HCT116 (cell line): ENCODE data around the gene PRKN. TPM values are rescaled to one million over a fixed set of nuclear protein-coding genes. Genes with fewer than 3 reads are reported as not detected.

Source experiments
- ATAC-seq: fragments of 200-7000 bp; cut with Tn5 transposase; 2 replicates; pipeline ENCODE4 v1.9.1; 2020; ENCODE audit warnings: mild to moderate bottlenecking, moderate library complexity
- BruUV-seq: library from RNA; stranded (reverse); fragments of 400-500 nt; replicated peaks from 2 replicates; lab custom pipeline; 2021; lab: Mats Ljungman, UMichigan
- CTCF ChIA-PET: fragments of 300-600 bp; sonication (Branson Sonifier 250); formaldehyde crosslinking; loops from one replicate; lab custom pipeline; 2021; ENCODE audit warnings: antibody characterized with exemption; lab: Charles Lee
- POLR2A ChIA-PET: fragments of 300-600, 350-600 bp; sonication (Branson Sonifier 250); formaldehyde crosslinking; loops from one replicate; lab custom pipeline; 2021; ENCODE audit warnings: antibody characterized with exemption; lab: Charles Lee
- RAD21 ChIA-PET, 2 experiments: fragments of 300-600 bp; sonication (Branson Sonifier 250); formaldehyde crosslinking; loops; one replicate each; lab custom pipeline; 2023; ENCODE audit warnings: low total read pairs in 2 of 2; ENCODE audit not compliant: uncharacterized antibody in 2 of 2, unreplicated experiment in 2 of 2, low non-redundant PET in 1 of 2; lab: Charles Lee
- DNase-seq: peaks from one replicate; pipeline ENCODE4 v3.0.0-alpha.2; 2010; ENCODE audit warnings: low read depth, low spot score
- H2AFZ ChIP-seq: fragments of 200-600 bp; shearing (Covaris generic), sonication (generic); 2 replicates; pipeline ENCODE4 v1.6.1; 2017; ENCODE audit warnings: low read depth, mixed run types, mixed read lengths, antibody characterized with exemption, low read length; ENCODE audit not compliant: poor library complexity, severe bottlenecking
- H3K27ac ChIP-seq: 2 replicates; pipeline ENCODE4 v1.5.1; 2012; ENCODE audit warnings: low read depth, low read length
- H3K27me3 ChIP-seq: fragments of 200-600 bp; sonication (generic); 2 replicates; pipeline ENCODE4 v1.6.1; 2016; ENCODE audit warnings: mixed run types, low read length, mixed read lengths; ENCODE audit not compliant: insufficient read depth
- H3K36me3 ChIP-seq, 2 experiments: fragments of 200-500 bp in 1 of 2; fragments of 200-600 bp in 1 of 2; sonication (Bioruptor generic) in 1 of 2; sonication (generic) in 1 of 2; 2 replicates each; pipeline versions ENCODE4 v1.5.1 to v1.6.1; 2014 to 2016; ENCODE audit warnings: low read length in 2 of 2, inconsistent platforms in 1 of 2, mixed read lengths in 1 of 2, mixed run types in 1 of 2; ENCODE audit not compliant: insufficient read depth in 2 of 2, control insufficient read depth in 1 of 2
- H3K4me1 ChIP-seq, 2 experiments: fragments of 200-600 bp in 1 of 2; sonication (generic) in 1 of 2; 2 replicates each; pipeline versions ENCODE4 v1.5.1 to v1.6.1; 2012 to 2017; ENCODE audit warnings: low read length in 2 of 2, inconsistent platforms in 1 of 2, mild to moderate bottlenecking in 1 of 2, mixed read lengths in 1 of 2, mixed run types in 1 of 2, moderate library complexity in 1 of 2; ENCODE audit not compliant: insufficient read depth in 2 of 2, control insufficient read depth in 1 of 2
- H3K4me2 ChIP-seq: fragments of 200-600 bp; sonication (generic); 2 replicates; pipeline ENCODE4 v1.6.1; 2017; ENCODE audit warnings: mixed run types, low read length, mixed read lengths
- H3K4me3 ChIP-seq, 2 experiments: fragments of 200-600 bp in 1 of 2; sonication (generic) in 1 of 2; replicated peaks in 1 of 2; 2 replicates each; pipeline ENCODE4 v1.5.1; 2011 to 2016; ENCODE audit warnings: low read length in 2 of 2, control low read depth in 1 of 2, low read depth in 1 of 2, mild to moderate bottlenecking in 1 of 2, mixed read lengths in 1 of 2, mixed run types in 1 of 2
- H3K79me2 ChIP-seq: fragments of 200-600 bp; sonication (generic); 2 replicates; pipeline ENCODE4 v1.6.1; 2017; ENCODE audit warnings: mild to moderate bottlenecking, mixed run types, low read length, moderate library complexity, mixed read lengths; ENCODE audit not compliant: insufficient read depth
- H3K9ac ChIP-seq: fragments of 200-600 bp; sonication (generic); 2 replicates; pipeline ENCODE4 v1.6.1; 2016; ENCODE audit warnings: low read length, mixed read lengths
- H3K9me2 ChIP-seq: fragments of 200-600 bp; sonication (generic), shearing (Covaris generic); 2 replicates; pipeline ENCODE4 v1.6.1; 2017; ENCODE audit warnings: mixed run types, mild to moderate bottlenecking, moderate library complexity; ENCODE audit not compliant: insufficient read depth
- H3K9me3 ChIP-seq, 2 experiments: fragments of 200-500 bp in 1 of 2; fragments of 200-600 bp in 1 of 2; sonication (Bioruptor generic) in 1 of 2; sonication (generic) in 1 of 2; 2 replicates each; pipeline ENCODE4 v1.6.1; 2014 to 2017; ENCODE audit warnings: low read length in 2 of 2, mixed read lengths in 2 of 2, inconsistent platforms in 1 of 2, low read depth in 1 of 2, mild to moderate bottlenecking in 1 of 2, mixed run types in 1 of 2, moderate library complexity in 1 of 2; ENCODE audit not compliant: control insufficient read depth in 1 of 2, insufficient read depth in 1 of 2
- H4K20me1 ChIP-seq: fragments of 200-600 bp; sonication (generic), shearing (Covaris generic); 2 replicates; pipeline ENCODE4 v1.6.1; 2017; ENCODE audit warnings: mixed run types, mild to moderate bottlenecking, moderate library complexity; ENCODE audit not compliant: insufficient read depth
- ATF3 ChIP-seq: IDR thresholded peaks from 2 replicates; pipeline ENCODE4 v1.6.1; 2012
- CTCF ChIP-seq, 3 experiments: fragments of 200-600 bp in 1 of 3; sonication (generic) in 1 of 3; IDR thresholded peaks in 2 of 3; conservative IDR thresholded peaks in 1 of 3; 2 replicates each; pipeline ENCODE4 v1.5.1; 2012 to 2017; ENCODE audit warnings: low read depth in 2 of 3, low read length in 2 of 3, antibody characterized with exemption in 1 of 3, borderline replicate concordance in 1 of 3, control low read depth in 1 of 3, mild to moderate bottlenecking in 1 of 3, mixed read lengths in 1 of 3, mixed run types in 1 of 3, moderate library complexity in 1 of 3; ENCODE audit not compliant: insufficient read depth in 1 of 3
- EGR1 ChIP-seq: IDR thresholded peaks from 2 replicates; pipeline ENCODE4 v1.6.1; 2012; ENCODE audit warnings: low read depth
- EZH2 ChIP-seq: fragments of 200-600 bp; sonication (generic); IDR thresholded peaks from 2 replicates; pipeline ENCODE4 v1.6.1; 2017; ENCODE audit warnings: antibody characterized with exemption, mixed run types
- JUND ChIP-seq: IDR thresholded peaks from 2 replicates; pipeline ENCODE4 v1.6.1; 2012
- MAX ChIP-seq: IDR thresholded peaks from 2 replicates; pipeline ENCODE4 v1.6.1; 2012
- POLR2AphosphoS5 ChIP-seq: IDR thresholded peaks from 2 replicates; pipeline ENCODE4 v1.6.1; 2011; ENCODE audit warnings: mild to moderate bottlenecking, low read depth, low read length, moderate library complexity
- SIN3A ChIP-seq: IDR thresholded peaks from 2 replicates; pipeline ENCODE4 v1.6.1; 2012; ENCODE audit warnings: low read depth
- YY1 ChIP-seq: IDR thresholded peaks from 2 replicates; pipeline ENCODE4 v1.6.1; 2011; ENCODE audit warnings: low read length, low read depth, moderate library complexity, mild to moderate bottlenecking; ENCODE audit not compliant: insufficient replicate concordance; ENCODE audit errors: extremely low read depth
- ZFX ChIP-seq: fragments of 450-650 bp; IDR thresholded peaks from 2 replicates; pipeline ENCODE4 v1.6.1; 2017
- ZNF274 ChIP-seq: fragments of 200-500 bp; sonication (Bioruptor generic); IDR thresholded peaks from 2 replicates; pipeline ENCODE4 v1.6.1; 2014; ENCODE audit warnings: mild to moderate bottlenecking, low read depth, low read length, inconsistent platforms
- intact Hi-C: fragments of 100-400 bp; cut with micrococcal nuclease; formaldehyde crosslinking; loops from 2 replicates; pipeline ENCODE4 v1.10.0; 2022
- total RNA-seq: library from RNA; stranded (reverse); gene quantifications from one replicate; pipeline ENCODE4 v1.2.1, GENCODE V29; 2021; ENCODE audit not compliant: unreplicated experiment
- TF ChIP-seq, protein P1 (sequence below): IDR thresholded peaks from 2 replicates; pipeline ENCODE4 v1.6.1; 2011; ENCODE audit warnings: mild to moderate bottlenecking, low read length, moderate library complexity; ENCODE audit not compliant: insufficient replicate concordance; ENCODE audit errors: extremely low read depth
- TF ChIP-seq, protein P2 (sequence below): IDR thresholded peaks from 2 replicates; pipeline ENCODE4 v1.6.1; 2012; ENCODE audit warnings: low read depth

Gene PRKN
- total RNA-seq, 1 experiment from 2014 or later, result 2.6 TPM

DNA sequence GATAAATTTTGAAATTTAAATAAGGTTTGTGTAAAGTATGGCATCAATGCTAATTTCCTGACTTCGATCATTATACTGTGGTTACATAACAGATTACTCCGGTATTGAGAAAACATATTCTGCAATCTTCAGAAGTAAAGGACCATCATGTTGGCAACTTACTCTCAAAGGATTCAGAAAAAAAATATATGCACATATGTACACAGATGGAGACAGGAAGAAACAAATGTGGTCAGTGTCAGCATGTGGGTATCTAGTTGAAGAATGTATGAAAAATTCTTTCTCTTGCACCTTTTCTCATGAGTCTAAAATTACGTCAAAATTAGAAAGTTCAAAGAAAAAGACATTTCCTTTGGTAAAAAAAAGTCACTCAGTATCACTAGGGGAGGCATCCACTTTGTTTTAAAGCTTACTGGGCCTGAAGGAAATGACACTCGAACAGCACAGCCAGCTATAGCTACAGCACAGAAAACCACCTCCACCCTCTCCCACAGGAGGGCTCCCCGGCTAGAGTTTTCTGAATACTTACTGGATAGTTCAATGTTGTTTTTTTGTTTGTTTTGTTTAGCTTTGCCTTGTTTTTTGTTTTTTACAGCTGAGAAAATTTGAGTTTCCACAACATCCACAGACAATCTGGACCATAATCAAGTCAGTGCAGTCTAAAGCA is 1136.5 kb downstream of the PRKN start (continued):
- TF ChIP-seq, protein P1, sequence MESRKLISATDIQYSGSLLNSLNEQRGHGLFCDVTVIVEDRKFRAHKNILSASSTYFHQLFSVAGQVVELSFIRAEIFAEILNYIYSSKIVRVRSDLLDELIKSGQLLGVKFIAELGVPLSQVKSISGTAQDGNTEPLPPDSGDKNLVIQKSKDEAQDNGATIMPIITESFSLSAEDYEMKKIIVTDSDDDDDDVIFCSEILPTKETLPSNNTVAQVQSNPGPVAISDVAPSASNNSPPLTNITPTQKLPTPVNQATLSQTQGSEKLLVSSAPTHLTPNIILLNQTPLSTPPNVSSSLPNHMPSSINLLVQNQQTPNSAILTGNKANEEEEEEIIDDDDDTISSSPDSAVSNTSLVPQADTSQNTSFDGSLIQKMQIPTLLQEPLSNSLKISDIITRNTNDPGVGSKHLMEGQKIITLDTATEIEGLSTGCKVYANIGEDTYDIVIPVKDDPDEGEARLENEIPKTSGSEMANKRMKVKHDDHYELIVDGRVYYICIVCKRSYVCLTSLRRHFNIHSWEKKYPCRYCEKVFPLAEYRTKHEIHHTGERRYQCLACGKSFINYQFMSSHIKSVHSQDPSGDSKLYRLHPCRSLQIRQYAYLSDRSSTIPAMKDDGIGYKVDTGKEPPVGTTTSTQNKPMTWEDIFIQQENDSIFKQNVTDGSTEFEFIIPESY, result no peak

- Histone ChIP-seq H4K20me1 (no peaks in the 10 kb centered on the region), H3K27ac (no peak overlapping the region), H3K4me1 (0 out of 4 replicates have a peak, but pooled peaks cover 0 to 2% of the 10 kb centered on the region in 2 experiments), H3K36me3 (no peaks in the 10 kb centered on the region), H3K27me3 (no peaks in the 10 kb centered on the region), H3K4me2 (no peak overlapping the region), H3K9me3 (no peaks in the 10 kb centered on the region), H3K79me2 (no peaks in the 10 kb centered on the region), H3K9me2 (no peaks in the 10 kb centered on the region), H3K9ac (no peak overlapping the region), H2AFZ (no peak overlapping the region), H3K4me3 (no peak overlapping the region)
- ATAC-seq (no peak), DNase-seq (no peak)
- POLR2A ChIA-PET, result no interaction called here
- intact Hi-C loops, result no loop called here
- RAD21 ChIA-PET, result no interaction called here
- CTCF ChIA-PET, result no interaction called here
- no TSS peak for BruUV-seq
- no peak for TF ChIP-seq CTCF (IDR thresholded peaks at IDR 0.05 in 2 of 3, conservative IDR thresholded peaks at IDR 0.05 in 1 of 3; ENCODE audit: borderline replicate concordance in 1 of 3, insufficient read depth in 1 of 3, low read depth in 2 of 3, low read length in 2 of 3)
- TF ChIP-seq JUND, result no peak
- TF ChIP-seq EGR1, result no peak
- TF ChIP-seq, protein P1, result no peak
- TF ChIP-seq ATF3, result no peak
- TF ChIP-seq ZNF274, result no peak
- no peak for TF ChIP-seq MAX
- TF ChIP-seq SIN3A, result no peak
- TF ChIP-seq YY1, result no peak
- no peak for TF ChIP-seq ZFX
- no peak for TF ChIP-seq EZH2
- no peak for TF ChIP-seq POLR2AphosphoS5
- TF ChIP-seq, protein P2, sequence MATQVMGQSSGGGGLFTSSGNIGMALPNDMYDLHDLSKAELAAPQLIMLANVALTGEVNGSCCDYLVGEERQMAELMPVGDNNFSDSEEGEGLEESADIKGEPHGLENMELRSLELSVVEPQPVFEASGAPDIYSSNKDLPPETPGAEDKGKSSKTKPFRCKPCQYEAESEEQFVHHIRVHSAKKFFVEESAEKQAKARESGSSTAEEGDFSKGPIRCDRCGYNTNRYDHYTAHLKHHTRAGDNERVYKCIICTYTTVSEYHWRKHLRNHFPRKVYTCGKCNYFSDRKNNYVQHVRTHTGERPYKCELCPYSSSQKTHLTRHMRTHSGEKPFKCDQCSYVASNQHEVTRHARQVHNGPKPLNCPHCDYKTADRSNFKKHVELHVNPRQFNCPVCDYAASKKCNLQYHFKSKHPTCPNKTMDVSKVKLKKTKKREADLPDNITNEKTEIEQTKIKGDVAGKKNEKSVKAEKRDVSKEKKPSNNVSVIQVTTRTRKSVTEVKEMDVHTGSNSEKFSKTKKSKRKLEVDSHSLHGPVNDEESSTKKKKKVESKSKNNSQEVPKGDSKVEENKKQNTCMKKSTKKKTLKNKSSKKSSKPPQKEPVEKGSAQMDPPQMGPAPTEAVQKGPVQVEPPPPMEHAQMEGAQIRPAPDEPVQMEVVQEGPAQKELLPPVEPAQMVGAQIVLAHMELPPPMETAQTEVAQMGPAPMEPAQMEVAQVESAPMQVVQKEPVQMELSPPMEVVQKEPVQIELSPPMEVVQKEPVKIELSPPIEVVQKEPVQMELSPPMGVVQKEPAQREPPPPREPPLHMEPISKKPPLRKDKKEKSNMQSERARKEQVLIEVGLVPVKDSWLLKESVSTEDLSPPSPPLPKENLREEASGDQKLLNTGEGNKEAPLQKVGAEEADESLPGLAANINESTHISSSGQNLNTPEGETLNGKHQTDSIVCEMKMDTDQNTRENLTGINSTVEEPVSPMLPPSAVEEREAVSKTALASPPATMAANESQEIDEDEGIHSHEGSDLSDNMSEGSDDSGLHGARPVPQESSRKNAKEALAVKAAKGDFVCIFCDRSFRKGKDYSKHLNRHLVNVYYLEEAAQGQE, result no peak
Observed at GRCh38 chr6:161586887-161587286, 1140.7 kb downstream of the PRKN start.
